22Rv1 (cell line): Measurements from ENCODE around the gene SOX1.

Source experiments
- CTCF ChIP-seq: fragments of 450-650 bp; IDR thresholded peaks from 2 replicates; pipeline ENCODE4 v1.5.1; 2017; ENCODE audit warnings: mild to moderate bottlenecking
- ZFX ChIP-seq: fragments of 450-650 bp; IDR thresholded peaks from 2 replicates; pipeline ENCODE4 v1.6.1; 2017; ENCODE audit warnings: antibody characterized with exemption, borderline replicate concordance

GRCh38 chr13:112079696-112080095, 12.7 kb downstream of the SOX1 start:
- no peak for TF ChIP-seq CTCF
- TF ChIP-seq ZFX, result no peak
